DMS79 (cell line): ENCODE data around the gene BSPRY.
"Not testable (repeated sequence)": the region's sequence is repeated elsewhere in the genome, so short reads cannot be mapped to it uniquely, and the experiment has no call there.

Source experiments
- DNase-seq: peaks from one replicate; lab custom pipeline; 2025; lab: John Stamatoyannopoulos, UW

Gene BSPRY

GRCh38 chr9:113395000-113395861 lies 45.9 kb downstream of the BSPRY start:
- no peak for DNase-seq

DNA sequence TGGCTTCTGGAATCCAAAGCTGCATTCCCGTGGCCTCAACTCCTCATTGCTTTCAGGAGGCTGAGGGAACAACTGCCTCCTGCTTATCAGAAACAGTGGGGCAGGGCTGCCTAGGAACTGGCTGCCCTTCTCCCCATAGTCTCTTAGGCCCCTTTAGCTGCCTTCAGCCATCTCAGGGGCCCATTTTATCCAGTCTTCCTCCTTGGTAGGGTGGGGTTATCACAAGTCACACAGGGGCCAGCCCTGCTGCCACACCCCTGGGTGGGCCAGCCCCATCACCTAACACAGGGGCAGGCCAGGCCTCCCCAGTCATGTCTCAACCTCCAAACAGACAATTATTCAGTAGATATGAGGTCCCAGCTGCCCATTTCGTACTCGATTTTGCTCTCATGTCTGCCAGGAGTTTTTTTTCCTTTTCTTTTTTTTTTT lies 47.9 kb downstream of the BSPRY start:
- no peak for DNase-seq

- no peak for DNase-seq
Observed at GRCh38 chr9:113398796-113399195, 49.5 kb downstream of the BSPRY start.

DNA sequence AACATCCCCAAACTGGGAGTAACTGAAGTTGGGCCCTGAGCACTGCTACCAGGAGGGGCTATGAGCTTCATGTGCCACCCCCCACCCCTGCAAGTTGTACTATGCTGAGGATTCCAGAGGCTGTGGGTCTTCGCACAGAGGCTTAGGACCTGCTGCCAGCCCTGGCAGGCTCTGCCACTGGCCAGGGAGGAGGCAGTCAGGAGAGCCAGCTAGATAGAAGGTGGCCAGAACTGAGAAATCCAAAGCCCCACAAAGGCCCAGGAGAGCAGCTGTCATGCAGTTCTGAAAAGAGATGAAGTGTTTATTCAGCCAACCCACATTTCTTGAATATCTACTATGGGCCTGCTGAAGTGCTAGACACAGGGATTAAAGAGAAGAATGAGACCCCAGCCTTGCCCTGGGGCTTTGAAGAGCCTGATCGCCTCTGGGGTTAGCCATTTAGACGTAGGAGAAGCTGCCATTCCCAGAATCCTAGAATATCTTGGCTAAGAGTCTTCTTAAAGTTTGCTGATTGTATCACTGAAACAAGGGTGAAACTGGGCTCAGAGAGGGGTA lies 50.4 kb downstream of the BSPRY start:
- no peak for DNase-seq

DNA sequence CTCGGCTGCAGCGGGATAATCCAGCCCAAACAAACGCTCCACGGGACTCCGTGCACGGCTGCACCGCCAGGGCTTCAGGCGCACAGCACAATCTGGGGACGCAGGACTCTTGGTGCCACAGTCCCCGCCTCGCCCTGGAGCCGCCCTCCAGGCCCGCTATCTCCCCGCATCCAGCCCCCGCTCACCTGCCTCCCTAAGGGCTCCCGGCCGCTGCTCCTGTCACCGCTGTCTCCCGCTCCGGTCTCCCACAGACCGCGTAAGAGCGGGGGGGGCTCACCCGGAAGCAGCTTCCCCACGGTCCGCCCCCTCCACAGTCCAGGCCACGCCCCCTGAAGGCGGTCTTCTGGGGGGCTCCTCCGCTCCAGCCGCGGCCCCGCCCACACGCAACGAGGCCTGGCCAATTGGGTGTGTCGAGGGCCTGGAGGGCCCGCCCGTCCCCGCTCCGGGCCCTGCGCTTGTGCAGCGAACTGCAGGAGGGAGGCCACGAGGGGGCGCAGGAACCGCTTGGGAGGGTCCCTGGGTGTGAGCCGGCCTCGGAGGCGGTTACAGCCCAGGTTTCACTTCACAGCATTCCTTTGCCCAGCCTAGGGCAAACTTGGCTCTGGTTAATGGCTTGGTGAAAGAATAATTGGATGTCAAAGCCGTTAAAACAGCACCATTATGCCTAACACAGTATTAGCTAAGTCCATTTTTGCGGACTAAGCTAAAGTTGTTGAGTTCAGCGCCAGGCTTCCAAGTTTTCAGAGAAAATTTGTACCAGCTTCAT lies 51.9 kb downstream of the BSPRY start, which contains the start of gene ALAD:
Gene ALAD, minus strand, starts transcription at position 258 of the 766 bp plus-strand sequence. CDS start 7,725 bp downstream, outside the sequence.
- peak; percentile 96 for DNase-seq

DNA sequence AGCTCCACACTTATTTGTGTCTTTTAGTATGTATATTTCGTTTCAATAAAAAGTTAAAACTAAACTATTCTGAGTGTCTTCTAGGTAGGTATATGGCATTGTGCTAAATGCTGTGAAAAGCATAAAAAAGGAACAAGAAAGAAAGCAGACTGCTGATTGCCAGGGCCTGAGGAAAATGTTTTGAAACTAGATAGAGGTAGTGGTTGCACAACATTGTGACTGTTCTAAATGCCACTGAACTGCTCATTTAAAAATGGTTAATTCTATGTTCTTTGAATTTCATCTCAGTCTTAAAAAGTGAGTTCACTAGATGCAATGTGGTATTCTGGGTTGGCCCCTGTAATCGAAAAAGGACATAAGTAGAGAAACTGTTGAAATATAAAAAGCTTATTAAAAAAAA lies 54.3 kb downstream of the BSPRY start:
- DNase-seq = no peak

DNA sequence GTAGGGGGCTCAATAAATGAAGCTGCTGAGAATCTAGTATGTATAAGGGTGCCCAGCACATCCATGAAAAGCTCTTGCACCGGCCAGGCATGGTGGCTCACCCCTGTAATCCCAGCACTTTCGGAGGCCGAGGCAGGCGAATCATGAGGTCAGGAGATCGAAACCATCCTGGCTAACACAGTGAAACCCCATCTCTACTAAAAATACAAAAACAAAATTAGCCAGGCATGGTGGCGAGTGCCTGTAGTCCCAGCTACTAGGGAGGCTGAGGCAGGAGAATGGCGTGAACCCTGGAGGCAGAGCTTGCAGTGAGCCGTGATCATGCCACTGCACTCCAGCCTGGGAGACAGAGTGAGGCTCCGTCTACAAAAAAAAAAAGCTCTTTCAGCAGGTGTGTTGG lies 57.0 kb downstream of the BSPRY start:
- DNase-seq = not testable (repeated sequence)

GRCh38 chr9:113406873-113407511 lies 57.7 kb downstream of the BSPRY start:
- peak; percentile 44 for DNase-seq

GRCh38 chr9:113409481-113409880 lies 60.1 kb downstream of the BSPRY start:
- DNase-seq = no peak

DNA sequence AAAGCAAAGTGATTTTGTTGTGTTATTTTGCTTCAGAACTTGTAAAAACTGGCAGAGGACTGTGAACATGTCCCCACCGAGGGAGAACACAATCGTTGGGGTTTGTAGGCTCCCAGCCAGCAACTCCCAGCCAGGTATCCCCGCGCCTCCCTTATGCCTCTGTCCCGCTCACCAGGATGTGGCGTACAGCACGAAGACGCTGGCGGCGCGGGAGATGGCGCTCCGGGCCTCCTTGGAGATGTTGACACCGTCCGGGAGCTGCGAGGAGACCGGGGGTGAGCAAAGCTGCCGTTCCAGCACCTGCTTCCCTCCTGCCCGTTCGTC lies 60.5 kb downstream of the BSPRY start:
- DNase-seq = no peak

GRCh38 chr9:113410207-113410864 lies 61.0 kb downstream of the BSPRY start, which contains the start of the genes C9orf43 and POLE3:
Gene C9orf43, plus strand, starts transcription at chr9:113410747. Its CDS starts 2,747 bp downstream, at chr9:113413494.
Gene POLE3, minus strand, starts transcription at chr9:113410675. Its CDS starts 382 bp downstream, at chr9:113410293.
- peak; percentile 94 for DNase-seq

DNA sequence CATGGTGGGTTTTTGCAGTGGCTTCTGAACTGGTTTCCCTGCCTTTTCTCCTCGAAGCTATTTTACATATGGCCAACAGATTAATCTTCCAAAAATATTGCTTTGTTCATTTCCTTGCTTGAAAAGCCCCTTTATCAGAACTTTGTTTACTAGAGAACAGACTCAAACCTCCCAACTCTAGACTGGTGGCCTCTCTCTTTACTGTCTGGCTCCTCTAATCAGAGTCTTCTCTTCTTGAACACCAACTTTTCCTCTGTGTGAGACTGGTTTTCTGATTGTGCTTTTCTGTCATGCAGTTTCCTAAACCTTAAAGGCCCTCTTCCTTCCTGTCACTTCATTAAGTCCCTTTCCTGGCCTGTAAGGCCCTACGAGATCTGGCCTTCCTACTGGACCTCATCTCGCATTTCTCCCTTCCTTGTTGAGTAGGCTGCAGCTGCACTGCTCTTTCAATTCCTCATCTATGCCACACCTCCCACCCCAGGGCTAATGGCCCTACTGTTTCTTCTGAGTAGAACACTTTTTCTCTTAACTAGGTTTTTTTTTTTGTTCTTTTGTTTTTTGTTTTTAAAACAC lies 66.9 kb downstream of the BSPRY start:
- DNase-seq = no peak

GRCh38 chr9:113417370-113417769 lies 68.0 kb downstream of the BSPRY start:
- DNase-seq = no peak
